ENCODE measurements around the gene RBP7.

- no peak for TF ChIP-seq POLR2A (IDR thresholded peaks at IDR 0.05)
- no peak for TF ChIP-seq CTCF (IDR thresholded peaks at IDR 0.05)
Measured at GRCh38 chr1:10064416-10065343, 67.7 kb downstream of the RBP7 start.
